Mononuclear cell (primary cell): Measurements from ENCODE around the gene PARP12. TPM values are rescaled to one million over a fixed set of nuclear protein-coding genes. Genes with fewer than 3 reads are reported as not detected.

Experiments
- H3K27me3 ChIP-seq: 2 replicates; pipeline ENCODE4 v1.6.0; 2011; ENCODE audit warnings: low read length, control low read depth; ENCODE audit not compliant: insufficient read depth
- H3K4me1 ChIP-seq: 2 replicates; pipeline ENCODE4 v1.5.1; 2011; ENCODE audit warnings: mild to moderate bottlenecking, low read length, control low read depth; ENCODE audit not compliant: insufficient read depth
- H3K4me3 ChIP-seq: 2 replicates; pipeline ENCODE4 v1.5.1; 2011; ENCODE audit warnings: mild to moderate bottlenecking, low read length, moderate library complexity
- H3K9me3 ChIP-seq: 2 replicates; pipeline ENCODE4 v1.5.1; 2011; ENCODE audit warnings: low read depth, mild to moderate bottlenecking, control low read depth, low read length
- total RNA-seq: library from RNA; depleted of rRNA; stranded (reverse); fragments of >200 nt; gene quantifications from one replicate; pipeline ENCODE4 v1.2.3, GENCODE V29; 2012

Gene PARP12
- total RNA-seq, 1 donor: 70.6 TPM

- H3K9me3 ChIP-seq: no peaks in the 10 kb centered on the region
- no peaks in the 10 kb centered on the region for H3K27me3 ChIP-seq
- peaks cover 5% of the 10 kb centered on the region for H3K4me1 ChIP-seq
- H3K4me3 ChIP-seq: no peak overlapping the region
Observed at GRCh38 chr7:139987691-139988516, 74.8 kb downstream of the PARP12 start.

GRCh38 chr7:139985811-139986210, 76.9 kb downstream of the PARP12 start:
- no peaks in the 10 kb centered on the region for H3K27me3 ChIP-seq
- no peak overlapping the region for H3K4me3 ChIP-seq
- H3K9me3 ChIP-seq: no peaks in the 10 kb centered on the region
- H3K4me1 ChIP-seq: no peaks in the 10 kb centered on the region

GRCh38 chr7:139984642-139985539, 77.9 kb downstream of the PARP12 start:
- peaks cover 6% of the 10 kb centered on the region for H3K4me1 ChIP-seq
- H3K9me3 ChIP-seq: no peaks in the 10 kb centered on the region
- H3K27me3 ChIP-seq: no peaks in the 10 kb centered on the region
- no peak overlapping the region for H3K4me3 ChIP-seq

GRCh38 chr7:139982927-139983920, 79.5 kb downstream of the PARP12 start:
- no peaks in the 10 kb centered on the region for H3K27me3 ChIP-seq
- no peak overlapping the region for H3K4me3 ChIP-seq

GRCh38 chr7:139981511-139981895, 81.2 kb downstream of the PARP12 start:
- H3K4me3 ChIP-seq: no peak overlapping the region

More at GRCh38 chr7:139982927-139983920, 79.5 kb downstream of the PARP12 start:
- Histone ChIP-seq H3K4me1 (peaks cover 6% of the 10 kb centered on the region), H3K9me3 (no peaks in the 10 kb centered on the region)

GRCh38 chr7:139976838-139977656, 85.7 kb downstream of the PARP12 start:
- Histone ChIP-seq H3K27me3 (no peaks in the 10 kb centered on the region), H3K4me3 (no peak overlapping the region), H3K4me1 (peaks cover 6% of the 10 kb centered on the region), H3K9me3 (no peaks in the 10 kb centered on the region)

More at GRCh38 chr7:139981511-139981895, 81.2 kb downstream of the PARP12 start:
- peaks cover 6% of the 10 kb centered on the region for H3K4me1 ChIP-seq
- H3K27me3 ChIP-seq: no peaks in the 10 kb centered on the region
- H3K9me3 ChIP-seq: no peaks in the 10 kb centered on the region

- peaks cover 6% of the 10 kb centered on the region for H3K4me1 ChIP-seq
- H3K9me3 ChIP-seq: no peaks in the 10 kb centered on the region
- no peak overlapping the region for H3K4me3 ChIP-seq
- H3K27me3 ChIP-seq: no peaks in the 10 kb centered on the region
Observed at GRCh38 chr7:139976055-139976837, 86.5 kb downstream of the PARP12 start.

- Histone ChIP-seq H3K4me1 (no peaks in the 10 kb centered on the region), H3K9me3 (no peaks in the 10 kb centered on the region), H3K27me3 (no peaks in the 10 kb centered on the region), H3K4me3 (no peak overlapping the region)
Observed at GRCh38 chr7:139974179-139974811, 88.5 kb downstream of the PARP12 start.

Other genes with a start within 250 kb of the PARP12 start
- gene TBXAS1, start 233.7 kb downstream of the PARP12 start, total RNA-seq: 67.8 TPM
- gene KDM7A, start 114.0 kb upstream of the PARP12 start, total RNA-seq: 57.5 TPM